GM18505 (cell line): ENCODE data around the gene CAMK2D.
A peak's percentile ranks its signal among the peaks of the same experiment; 100 is the strongest.

Experiments used
- ATAC-seq: cut with Tn5 transposase; IDR thresholded peaks from one replicate; pipeline ENCODE4 v1.9.1; 2021; ENCODE audit not compliant: unreplicated experiment
- POLR2A ChIP-seq: IDR thresholded peaks from 4 replicates; pipeline ENCODE4 v1.6.1; 2011; ENCODE audit warnings: borderline replicate concordance; ENCODE audit not compliant: insufficient read depth, insufficient read length; ENCODE audit errors: extremely low read depth

The CAMK2D gene

DNA sequence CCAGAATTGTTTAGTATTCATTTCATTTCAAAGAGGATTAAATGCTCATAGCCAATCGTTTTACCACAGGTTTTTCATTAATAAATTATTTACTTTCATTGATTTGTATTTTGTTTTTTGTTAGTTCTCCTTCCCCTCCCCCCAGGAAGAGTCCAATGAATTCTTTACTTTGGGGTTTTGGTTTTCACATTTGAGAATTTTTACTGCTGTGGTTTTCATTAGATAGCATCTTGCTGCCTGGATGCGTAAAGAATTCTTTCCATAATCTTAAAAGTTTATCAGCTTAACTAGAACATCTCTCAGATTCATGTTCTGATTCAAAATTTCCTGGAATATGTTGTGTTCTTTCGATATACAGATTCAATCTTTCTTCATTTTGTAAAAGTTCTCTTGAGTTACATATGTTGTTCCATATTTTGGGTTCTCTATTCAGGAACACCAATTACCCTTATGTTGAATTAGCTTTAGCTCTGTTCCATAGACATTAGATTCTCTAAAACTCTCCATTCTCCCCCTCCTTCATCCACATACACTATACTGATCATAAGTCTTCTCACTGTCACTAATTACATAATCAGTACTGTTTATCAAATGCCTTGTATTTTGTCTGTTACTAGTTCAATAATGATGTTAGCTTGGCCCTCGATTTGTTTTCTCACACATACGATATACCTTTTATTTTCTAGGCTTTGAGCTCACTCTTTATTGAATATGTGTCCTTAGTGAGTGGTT, 184.4 kb downstream of the CAMK2D start:
- no peak for ATAC-seq

DNA sequence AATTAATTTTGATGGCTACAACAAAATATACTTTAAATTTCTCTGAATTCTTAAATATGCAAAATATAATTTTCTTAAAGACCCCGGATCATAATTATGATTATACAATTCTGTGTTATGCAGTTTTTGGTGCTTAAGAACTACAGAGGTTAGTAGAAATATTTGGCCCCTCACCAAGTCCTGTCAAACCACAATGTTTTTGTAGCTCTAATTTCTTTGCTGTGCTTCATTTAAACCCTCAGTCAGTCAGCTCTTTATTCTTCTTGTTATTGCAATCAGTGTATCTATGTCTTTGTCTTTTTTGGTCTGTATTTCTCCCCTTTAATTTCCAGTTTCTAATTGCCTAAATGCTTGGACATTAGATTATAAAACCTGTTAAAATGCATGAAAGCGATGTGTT, 186.1 kb downstream of the CAMK2D start:
- no peak for ATAC-seq

More for the DNA sequence above, 184.4 kb downstream of the CAMK2D start:
- no peak for TF ChIP-seq POLR2A

DNA sequence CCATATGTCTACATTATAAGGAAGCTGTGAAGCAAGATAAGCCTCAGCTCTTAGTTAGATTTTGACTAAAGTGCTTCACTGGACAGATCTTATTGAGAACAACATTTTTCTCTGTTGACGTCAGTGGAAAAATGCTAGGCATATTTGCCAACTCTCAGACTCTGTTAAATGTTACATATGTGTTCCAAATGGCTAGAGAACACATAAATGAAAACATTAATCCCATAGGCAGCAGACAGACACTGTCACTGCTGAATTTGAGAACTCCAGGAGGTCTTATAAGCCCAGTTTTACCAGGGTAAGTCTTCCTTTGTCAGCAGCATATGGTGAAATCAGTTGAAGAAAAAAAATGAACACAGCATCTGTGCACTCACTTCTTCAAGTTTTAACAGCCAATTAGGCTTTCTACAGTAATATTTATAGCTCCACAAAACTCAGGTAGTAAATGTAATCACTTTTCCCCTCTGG, 186.9 kb downstream of the CAMK2D start:
- TF ChIP-seq POLR2A: no peak
- ATAC-seq: no peak

More for the DNA sequence above, 186.1 kb downstream of the CAMK2D start:
- no peak for TF ChIP-seq POLR2A

DNA sequence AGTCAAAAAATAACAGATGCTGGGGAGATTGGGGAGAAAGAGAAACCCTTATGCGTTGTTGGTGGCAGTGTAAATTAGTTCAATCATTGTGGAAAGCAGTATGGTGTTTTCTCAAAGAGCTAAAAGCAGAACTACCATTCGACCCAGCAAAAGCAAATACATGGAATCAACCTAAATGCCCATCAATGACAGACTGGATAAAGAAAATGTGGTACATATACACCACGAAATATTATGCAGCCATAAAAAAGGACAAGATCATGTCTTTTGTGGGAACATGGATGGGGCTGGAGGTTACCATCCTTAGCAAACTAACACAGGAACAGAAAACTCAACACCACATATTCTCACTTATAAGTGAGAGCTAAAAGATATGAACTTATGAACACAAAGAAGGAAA, 188.9 kb downstream of the CAMK2D start:
- no peak for ATAC-seq
- TF ChIP-seq POLR2A: no peak

DNA sequence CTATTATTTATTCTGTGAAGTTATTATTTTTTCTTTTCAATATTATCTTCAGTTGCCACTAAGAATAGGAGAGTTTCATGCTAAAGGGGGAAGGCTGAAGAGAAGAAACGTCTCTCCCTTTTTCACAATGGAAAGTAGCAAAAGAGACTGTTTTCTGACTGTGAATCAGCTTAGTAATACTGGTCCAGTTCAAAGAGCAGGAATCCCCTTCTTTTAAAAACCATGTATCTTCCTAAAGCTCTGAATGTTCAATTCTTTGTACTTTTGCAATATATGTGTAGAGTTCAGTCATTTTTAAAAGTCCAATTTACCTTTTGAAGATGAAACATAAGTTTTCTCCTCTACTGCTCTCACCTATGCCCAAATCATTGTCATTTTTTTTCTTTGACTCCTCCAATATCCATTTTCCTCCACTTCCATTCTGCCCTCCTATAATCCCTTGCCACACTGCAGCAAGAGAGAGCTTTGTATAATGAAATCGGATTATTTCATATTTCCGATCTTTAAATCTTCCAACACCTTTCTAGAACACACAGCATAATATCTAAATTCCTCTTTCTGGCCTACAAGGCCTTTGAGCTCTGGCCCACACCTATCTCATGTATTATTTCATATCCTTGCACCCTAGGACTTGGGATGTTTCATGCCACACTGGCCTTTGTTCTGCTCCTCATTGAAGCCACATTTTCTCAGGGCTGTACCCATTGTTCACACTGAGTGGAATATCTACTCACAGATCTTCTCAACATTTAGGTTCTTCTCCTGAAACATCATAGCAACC, 195.3 kb downstream of the CAMK2D start:
- no peak for TF ChIP-seq POLR2A
- no peak for ATAC-seq

DNA sequence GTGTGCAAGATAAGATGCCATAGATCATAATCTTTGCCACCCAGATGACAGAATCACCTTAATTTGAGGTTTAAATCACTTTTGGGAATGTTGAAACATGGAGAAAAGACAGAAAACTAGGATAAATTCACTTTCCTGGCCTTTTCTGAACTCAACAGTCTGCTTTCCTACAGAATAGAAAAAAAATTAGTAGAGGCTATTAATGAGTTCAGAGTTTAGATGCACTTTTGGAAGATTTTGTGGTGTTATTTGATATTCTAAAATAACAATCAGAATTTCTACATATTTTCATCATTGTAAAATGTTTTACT, 195.9 kb downstream of the CAMK2D start:
- no peak for TF ChIP-seq POLR2A
- ATAC-seq: no peak

DNA sequence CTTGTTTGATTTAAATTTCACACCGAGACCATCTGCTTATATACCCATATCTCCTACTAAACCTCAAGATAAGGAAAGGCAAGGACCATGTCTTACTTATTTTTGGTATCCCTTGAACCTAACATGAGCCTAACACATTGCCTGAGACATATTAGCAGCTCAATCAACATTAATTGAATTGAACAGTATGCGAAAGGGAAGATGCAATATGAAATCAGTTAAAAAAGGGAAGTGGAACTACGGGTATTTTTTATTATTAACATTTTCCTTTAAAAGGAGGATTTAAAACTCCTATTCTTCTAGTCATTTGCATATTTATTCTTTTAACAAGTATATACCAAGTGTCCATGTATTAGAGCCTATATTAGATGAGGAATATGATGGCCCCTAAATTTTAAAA, 197.0 kb downstream of the CAMK2D start:
- ATAC-seq: peak; percentile 27
- no peak for TF ChIP-seq POLR2A

DNA sequence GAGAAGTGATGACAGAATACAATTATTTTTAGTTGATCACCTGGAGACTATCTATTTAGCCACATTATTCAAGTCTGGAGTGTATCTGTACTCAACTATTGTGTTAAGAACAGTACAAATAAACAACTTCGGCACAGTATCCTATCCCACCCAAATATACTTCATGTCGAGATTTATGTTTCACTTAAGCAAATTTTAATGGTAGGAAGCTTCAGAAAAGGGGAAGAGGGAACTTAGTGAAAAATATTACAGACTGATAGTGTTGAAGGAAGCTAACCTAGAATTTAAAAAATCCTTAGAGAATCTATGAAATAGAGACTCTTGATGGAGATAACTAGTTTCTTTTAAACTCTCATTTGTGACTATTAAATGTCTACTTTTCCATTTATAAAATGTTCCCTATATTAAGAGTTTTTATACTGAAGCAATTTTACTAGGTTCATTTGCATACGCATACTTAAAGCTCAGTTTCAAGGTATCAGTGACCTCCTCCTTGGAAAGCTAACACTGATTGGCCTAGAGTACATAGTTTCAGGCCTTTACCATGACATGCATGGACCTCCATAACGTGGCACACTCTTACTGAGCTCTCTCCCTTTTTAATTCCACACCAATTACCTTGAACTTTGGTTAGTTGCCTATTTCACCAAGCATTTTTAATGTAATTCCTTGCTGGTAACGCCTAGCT, 197.7 kb downstream of the CAMK2D start:
- ATAC-seq: no peak
- TF ChIP-seq POLR2A: no peak

DNA sequence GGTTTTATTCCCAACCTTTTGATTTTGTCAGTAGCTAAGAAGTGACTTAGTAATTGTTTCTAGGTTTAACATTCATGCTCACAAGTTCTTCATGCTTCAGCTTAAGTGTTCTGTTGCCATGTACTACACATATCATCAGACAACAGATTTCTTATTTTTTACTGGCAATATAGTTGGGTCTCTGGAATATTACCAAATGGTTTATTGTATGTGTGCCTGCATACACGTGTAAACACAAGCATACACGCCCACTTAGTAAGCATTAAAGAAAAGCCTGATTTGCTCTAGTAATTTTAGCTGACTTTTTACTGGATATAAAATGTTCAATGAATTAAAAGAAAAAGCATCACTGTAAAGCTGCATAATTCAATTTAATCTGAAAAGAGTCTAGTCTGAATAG, 199.8 kb downstream of the CAMK2D start:
- no peak for TF ChIP-seq POLR2A
- no peak for ATAC-seq

DNA sequence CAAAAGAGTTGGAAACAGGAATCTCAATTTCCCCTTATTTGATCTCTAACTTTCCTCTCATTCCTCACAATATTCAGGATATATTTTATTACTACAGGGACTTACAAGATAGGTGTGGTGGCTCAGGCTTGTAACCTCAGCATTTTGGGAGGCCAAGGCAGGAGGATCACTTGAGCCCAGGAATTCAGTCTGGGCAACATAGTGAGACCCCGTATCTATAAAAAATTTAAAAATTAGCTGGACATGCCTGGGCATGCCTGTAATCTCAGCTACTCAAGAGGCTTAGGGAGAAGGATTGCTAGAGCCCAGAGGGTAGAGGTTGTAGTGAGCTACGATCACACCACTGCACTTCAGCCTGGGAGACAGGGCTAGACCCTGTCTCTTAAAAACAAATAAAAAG, 200.4 kb downstream of the CAMK2D start:
- no peak for ATAC-seq
- TF ChIP-seq POLR2A: no peak

DNA sequence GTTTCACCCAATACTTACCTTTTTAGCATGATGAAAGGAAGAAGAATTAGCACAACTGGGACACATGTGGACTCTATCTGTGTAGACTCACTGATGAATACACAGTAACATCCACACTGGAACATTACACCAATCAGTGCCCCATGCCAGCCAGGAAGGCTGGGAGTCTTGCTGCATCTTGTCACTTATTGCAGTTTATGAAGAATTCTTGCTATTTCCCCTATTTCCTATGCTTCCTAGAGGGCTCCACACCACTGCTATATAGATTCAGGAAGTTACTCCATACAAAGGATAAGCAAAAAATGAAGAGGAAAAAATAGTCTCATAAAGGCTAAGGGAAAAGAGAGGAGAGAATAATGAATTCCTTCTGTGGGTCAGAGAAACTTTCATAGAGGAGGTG, 201.0 kb downstream of the CAMK2D start:
- no peak for ATAC-seq
- TF ChIP-seq POLR2A: no peak

DNA sequence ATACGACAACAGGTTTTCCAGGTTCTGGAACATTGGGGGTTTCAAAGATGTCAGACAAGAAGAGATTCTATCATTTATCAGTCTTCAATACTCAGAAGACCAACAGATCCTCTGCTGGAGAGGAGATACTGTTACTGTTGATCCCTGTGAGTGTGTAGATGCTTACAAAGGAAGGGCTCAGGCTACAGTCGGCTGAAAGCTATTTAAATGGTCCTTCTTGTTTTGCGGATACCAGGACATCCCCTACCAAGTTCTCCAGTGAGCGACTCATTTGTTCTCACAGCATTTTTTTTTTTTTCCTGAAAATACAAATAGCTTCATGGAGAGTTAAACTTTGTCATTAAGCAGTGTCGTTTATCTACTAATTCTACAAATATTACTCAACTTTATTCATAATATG, 201.6 kb downstream of the CAMK2D start:
- ATAC-seq: no peak
- no peak for TF ChIP-seq POLR2A

DNA sequence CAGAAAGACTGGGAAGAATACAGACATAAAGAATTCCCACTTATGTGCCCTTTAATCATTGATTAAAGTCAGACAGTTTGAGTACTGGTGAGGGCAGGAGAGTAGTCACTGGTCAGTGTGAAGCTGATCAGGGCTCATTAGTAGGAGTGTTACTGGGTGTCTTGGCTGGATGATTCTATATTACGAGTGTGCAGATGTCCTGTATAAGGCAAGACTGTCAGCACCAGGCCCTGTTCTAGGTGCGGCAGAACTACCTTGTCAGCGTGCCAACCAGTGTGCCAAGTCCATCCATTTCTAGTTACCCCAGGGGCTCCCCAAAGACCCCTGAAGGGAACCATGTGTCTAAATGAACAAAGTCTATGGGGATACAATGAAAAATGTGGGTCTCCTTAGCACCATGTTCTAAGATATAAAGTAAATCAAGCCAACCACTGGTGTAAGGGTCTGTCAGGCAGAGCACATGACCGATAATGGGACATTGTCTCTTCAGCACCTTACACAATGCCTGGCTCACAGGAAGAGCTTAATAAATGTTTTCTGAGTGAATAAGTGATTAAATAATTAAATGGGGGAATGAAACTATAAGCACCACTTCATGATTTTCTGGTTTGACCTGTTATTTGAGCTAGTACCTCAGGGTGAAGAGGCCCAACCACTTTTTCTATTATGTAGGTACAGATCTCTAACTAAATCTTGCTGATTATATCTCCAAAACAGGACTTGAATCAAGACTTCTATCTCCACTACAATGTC, 205.0 kb downstream of the CAMK2D start:
- TF ChIP-seq POLR2A: no peak
- ATAC-seq: no peak
